GM12872 (cell line): ENCODE measurements around the gene GABRB3.

ENCODE experiments used
- TF ChIP-seq, protein P1 (sequence below): IDR thresholded peaks from 3 replicates; pipeline ENCODE4 v1.5.1; 2011; ENCODE audit warnings: low read depth, mild to moderate bottlenecking, low read length, moderate library complexity; ENCODE audit not compliant: insufficient read depth

GABRB3 gene

GRCh38 chr15:26572602-26573350 is 200.1 kb downstream of the GABRB3 start:
- TF ChIP-seq, protein P1, sequence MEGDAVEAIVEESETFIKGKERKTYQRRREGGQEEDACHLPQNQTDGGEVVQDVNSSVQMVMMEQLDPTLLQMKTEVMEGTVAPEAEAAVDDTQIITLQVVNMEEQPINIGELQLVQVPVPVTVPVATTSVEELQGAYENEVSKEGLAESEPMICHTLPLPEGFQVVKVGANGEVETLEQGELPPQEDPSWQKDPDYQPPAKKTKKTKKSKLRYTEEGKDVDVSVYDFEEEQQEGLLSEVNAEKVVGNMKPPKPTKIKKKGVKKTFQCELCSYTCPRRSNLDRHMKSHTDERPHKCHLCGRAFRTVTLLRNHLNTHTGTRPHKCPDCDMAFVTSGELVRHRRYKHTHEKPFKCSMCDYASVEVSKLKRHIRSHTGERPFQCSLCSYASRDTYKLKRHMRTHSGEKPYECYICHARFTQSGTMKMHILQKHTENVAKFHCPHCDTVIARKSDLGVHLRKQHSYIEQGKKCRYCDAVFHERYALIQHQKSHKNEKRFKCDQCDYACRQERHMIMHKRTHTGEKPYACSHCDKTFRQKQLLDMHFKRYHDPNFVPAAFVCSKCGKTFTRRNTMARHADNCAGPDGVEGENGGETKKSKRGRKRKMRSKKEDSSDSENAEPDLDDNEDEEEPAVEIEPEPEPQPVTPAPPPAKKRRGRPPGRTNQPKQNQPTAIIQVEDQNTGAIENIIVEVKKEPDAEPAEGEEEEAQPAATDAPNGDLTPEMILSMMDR = no peak

DNA sequence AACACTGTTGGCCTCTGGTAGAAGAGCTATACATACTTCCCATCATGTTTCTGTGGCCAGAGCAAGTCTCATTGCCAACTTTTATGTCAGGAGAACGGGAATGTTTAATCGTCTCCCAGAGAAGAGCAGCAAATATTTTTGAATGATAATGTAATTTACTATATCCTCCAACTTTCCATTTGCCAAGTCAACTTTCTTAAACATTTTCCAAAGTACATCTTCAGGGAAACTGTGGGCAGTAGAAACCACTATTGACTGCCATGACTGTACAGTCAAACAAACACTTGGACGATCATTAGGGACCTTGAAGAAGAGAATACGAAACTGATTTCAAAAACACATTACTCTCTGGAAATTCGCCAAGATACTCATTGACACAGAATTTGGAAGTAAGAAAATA is 201.5 kb downstream of the GABRB3 start:
- TF ChIP-seq, protein P1 = no peak

DNA sequence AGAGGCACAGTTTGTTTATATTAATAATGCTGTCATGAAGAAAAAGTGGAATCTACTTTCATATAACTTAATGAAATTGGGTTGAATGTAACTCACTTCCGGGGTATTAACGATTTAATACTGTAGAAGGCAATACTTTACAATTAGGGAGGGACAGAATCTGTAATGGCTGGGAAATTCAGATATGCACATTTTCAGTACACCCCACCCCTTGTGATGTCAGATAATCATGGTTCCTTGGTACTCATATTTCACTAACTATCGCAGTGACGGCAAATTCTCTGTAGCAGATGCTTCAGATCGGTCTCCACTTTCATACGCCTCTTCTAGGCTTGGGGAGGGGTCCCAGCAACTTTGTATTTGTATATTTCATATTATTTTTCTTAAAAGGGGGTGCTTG is 207.3 kb downstream of the GABRB3 start:
- TF ChIP-seq, protein P1 = no peak

DNA sequence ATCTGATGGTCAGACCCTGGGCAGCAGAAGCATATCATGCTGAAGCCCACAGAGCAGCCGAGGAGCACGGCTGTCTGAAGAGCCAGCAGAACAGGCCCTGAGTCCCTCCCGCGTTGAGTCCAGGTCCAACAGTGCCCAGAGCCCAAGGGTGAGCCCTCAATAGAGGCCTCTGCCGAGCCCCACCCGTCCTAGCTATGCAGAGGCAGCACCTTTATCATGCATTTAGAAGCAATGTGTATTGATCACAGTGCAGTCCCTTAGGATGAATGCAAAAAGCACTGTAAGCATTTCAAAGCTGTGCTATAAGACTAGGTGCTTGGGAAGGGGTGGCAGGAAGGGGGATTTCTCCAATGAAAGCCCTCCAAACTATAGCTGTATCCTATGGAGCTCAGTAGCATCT is 208.5 kb downstream of the GABRB3 start:
- TF ChIP-seq, protein P1 = no peak

DNA sequence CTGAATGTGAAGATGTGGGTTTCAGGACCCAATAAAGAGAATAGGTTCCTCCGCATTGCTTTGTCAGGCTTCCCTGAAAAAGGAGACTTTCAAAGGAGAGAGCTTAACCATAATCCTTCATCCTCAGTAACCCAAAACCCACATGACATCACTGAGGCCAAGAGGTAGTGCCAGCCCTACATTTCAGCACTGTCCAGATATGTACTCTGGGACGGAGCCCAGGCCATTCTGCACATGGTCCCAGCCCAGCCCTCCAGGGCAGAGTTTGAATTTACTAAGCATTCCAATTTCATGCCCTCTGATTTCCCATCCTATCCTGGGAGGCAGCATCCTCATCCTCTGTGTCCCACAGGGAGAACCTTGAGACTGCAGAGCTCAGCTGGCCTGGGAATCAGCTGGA is 210.5 kb downstream of the GABRB3 start:
- TF ChIP-seq, protein P1 = no peak

- TF ChIP-seq, protein P1 = no peak
Measured at GRCh38 chr15:26561896-26562295, 211.0 kb downstream of the GABRB3 start.

DNA sequence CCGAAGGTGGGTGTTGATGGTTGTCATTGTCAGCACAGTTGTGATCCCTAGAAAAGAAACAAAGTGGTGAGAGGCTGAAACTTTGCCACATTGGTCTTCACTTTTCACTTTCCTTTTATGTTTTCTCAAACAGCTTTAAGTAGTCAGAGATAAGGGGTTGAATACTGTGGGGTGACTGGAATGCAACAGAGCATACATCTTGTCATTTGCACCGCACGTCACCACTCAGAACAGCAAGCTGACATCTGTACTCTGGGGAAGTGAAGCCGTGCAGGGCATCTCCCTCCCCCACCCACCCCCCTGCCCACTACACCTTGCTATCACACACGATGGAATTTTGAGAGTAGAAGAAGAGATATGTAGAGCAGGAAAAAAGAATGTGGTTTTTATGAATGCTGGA is 211.7 kb downstream of the GABRB3 start:
- TF ChIP-seq, protein P1 = no peak
